Measurements from ENCODE around the gene TNFRSF8.

Gene TNFRSF8

DNA sequence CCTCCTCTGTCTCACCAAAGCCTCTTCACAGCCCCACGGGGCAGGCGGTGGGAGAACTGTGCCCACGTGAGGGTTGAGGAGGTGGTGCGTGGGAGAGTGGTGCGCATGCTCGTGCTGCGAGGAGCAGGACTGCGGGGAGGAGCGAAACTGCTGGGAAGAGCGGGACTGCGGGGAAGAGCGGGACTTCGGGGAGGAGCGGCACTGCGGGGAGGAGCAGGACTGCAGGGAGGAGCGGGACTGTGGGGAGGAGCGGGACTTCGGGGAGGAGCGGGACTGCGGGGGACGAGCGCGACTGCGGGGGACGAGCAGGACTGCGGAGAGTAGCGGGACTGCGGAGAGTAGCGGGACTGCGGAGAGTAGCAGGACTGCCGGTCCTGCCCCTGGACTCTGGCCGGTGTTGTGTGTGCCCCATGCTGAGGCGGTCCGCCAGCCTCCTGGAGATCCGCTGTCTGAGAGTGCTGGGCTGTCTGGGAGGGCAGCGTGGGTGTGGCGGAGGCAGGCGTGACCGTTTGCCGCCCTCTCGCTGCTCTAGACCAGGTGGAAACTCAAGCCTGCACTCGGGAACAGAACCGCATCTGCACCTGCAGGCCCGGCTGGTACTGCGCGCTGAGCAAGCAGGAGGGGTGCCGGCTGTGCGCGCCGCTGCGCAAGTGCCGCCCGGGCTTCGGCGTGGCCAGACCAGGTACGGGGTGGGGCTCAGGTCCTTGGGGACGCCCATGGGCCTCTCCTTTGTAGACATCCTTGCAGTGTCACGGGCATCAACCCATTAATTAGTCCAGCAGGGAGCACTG is 128.3 kb downstream of the TNFRSF8 start:
- in situ Hi-C loops (cut with MboI; ENCODE audit: low sequenced_read_pairs, unreplicated experiment): no loop called here
- TF ChIP-seq, protein P1, sequence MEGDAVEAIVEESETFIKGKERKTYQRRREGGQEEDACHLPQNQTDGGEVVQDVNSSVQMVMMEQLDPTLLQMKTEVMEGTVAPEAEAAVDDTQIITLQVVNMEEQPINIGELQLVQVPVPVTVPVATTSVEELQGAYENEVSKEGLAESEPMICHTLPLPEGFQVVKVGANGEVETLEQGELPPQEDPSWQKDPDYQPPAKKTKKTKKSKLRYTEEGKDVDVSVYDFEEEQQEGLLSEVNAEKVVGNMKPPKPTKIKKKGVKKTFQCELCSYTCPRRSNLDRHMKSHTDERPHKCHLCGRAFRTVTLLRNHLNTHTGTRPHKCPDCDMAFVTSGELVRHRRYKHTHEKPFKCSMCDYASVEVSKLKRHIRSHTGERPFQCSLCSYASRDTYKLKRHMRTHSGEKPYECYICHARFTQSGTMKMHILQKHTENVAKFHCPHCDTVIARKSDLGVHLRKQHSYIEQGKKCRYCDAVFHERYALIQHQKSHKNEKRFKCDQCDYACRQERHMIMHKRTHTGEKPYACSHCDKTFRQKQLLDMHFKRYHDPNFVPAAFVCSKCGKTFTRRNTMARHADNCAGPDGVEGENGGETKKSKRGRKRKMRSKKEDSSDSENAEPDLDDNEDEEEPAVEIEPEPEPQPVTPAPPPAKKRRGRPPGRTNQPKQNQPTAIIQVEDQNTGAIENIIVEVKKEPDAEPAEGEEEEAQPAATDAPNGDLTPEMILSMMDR (IDR thresholded peaks at IDR 0.05; ENCODE audit: borderline replicate concordance, control extremely low read depth, extremely low read depth, insufficient read depth, missing control alignments): no peak
- DNase-seq (ENCODE audit: low spot score): no peak

Data from GM13976 (cell line).